Epithelial cell of proximal tubule (primary cell): ENCODE measurements around the gene CMTR2. TPM values are rescaled to one million over a fixed set of nuclear protein-coding genes. Genes with fewer than 3 reads are reported as not detected.

Source experiments
- DNase-seq: peaks from one replicate; pipeline ENCODE4 v3.0.0-alpha.2; 2011; ENCODE audit warnings: low read depth
- H3K4me3 ChIP-seq: 2 replicates; pipeline ENCODE4 v1.5.1; 2011; ENCODE audit warnings: low read depth, mild to moderate bottlenecking, low read length
- total RNA-seq: library from RNA; depleted of rRNA; stranded (reverse); fragments of >200 nt; gene quantifications from 2 replicates; pipeline ENCODE4 v1.2.3, GENCODE V29; 2015
- TF ChIP-seq, protein P1 (sequence below): conservative IDR thresholded peaks from 2 replicates; pipeline ENCODE4 v1.5.1; 2012; ENCODE audit warnings: low read depth, mild to moderate bottlenecking, low read length

The CMTR2 gene
- total RNA-seq, 1 donor from 2014 or later: 24.4 TPM

GRCh38 chr16:71276589-71277334 lies 12.4 kb downstream of the CMTR2 start:
- H3K4me3 ChIP-seq: no peak overlapping the region
- TF ChIP-seq, protein P1, sequence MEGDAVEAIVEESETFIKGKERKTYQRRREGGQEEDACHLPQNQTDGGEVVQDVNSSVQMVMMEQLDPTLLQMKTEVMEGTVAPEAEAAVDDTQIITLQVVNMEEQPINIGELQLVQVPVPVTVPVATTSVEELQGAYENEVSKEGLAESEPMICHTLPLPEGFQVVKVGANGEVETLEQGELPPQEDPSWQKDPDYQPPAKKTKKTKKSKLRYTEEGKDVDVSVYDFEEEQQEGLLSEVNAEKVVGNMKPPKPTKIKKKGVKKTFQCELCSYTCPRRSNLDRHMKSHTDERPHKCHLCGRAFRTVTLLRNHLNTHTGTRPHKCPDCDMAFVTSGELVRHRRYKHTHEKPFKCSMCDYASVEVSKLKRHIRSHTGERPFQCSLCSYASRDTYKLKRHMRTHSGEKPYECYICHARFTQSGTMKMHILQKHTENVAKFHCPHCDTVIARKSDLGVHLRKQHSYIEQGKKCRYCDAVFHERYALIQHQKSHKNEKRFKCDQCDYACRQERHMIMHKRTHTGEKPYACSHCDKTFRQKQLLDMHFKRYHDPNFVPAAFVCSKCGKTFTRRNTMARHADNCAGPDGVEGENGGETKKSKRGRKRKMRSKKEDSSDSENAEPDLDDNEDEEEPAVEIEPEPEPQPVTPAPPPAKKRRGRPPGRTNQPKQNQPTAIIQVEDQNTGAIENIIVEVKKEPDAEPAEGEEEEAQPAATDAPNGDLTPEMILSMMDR: no peak
- no peak for DNase-seq

DNA sequence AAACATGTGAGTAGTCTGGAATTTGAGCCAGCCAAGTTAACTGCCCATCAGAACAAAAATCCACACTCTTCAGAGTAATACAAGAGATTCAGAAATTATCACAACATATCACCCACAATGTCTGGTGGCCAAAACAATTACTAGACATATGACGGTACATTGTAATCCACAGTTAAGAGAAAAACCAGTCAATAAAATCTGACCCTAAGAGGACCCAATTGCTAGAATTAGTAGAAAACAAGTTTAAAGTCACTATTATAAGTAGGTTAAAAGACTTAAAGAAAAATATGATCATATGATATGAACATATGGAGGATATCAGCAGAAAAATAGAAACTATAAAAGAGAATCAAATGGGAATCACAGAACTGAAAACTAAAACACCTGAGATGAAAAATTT lies 15.8 kb downstream of the CMTR2 start:
- no peak for DNase-seq
- H3K4me3 ChIP-seq: no peak overlapping the region
- TF ChIP-seq, protein P1: no peak

DNA sequence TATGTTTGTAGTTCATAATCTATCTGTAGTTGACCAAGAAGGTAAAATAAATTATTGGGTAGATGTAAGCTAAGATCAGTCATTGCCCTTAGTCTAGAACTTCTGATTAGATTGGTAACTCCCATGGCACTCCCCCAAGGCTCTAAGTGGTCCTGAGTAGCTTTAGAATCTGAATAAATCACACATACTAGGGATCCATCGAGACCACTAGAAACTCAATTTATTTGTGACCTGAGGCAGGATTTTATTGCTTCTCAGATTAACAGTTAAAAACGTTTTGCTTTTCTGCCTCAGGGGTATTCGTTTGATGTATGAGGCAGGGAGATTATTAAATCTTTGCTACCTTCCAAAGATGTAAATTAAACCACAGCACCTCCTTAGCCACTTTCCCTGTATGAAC lies 24.9 kb downstream of the CMTR2 start:
- TF ChIP-seq, protein P1: no peak
- no peak overlapping the region for H3K4me3 ChIP-seq
- no peak for DNase-seq

DNA sequence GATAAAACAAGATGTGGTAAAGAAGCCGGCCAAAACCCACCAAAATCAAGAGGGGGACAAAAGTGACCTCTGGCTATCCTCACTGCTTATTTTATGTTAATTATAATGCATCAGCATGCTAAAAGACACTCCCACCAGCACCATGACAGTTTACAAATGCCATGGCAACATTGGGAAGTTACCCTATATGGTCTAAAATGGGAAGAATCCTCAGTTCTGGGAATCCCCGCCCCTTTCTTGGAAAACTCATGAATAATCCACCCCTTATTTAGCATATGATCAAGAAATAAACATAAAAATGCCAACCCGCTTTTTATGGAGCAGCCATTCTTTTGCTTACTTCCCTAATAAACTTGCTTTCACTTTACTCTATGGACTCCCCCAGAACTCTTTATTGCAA lies 25.6 kb downstream of the CMTR2 start:
- no peak overlapping the region for H3K4me3 ChIP-seq
- DNase-seq: no peak
- TF ChIP-seq, protein P1: no peak

GRCh38 chr16:71262391-71262790 lies 26.8 kb downstream of the CMTR2 start:
- no peak overlapping the region for H3K4me3 ChIP-seq
- TF ChIP-seq, protein P1: no peak
- no peak for DNase-seq

- TF ChIP-seq, protein P1: no peak
- DNase-seq: no peak
Measured at GRCh38 chr16:71260995-71261394, 28.2 kb downstream of the CMTR2 start.

GRCh38 chr16:71259086-71259485 lies 30.1 kb downstream of the CMTR2 start:
- no peak for DNase-seq
- no peak overlapping the region for H3K4me3 ChIP-seq
- TF ChIP-seq, protein P1: no peak

More at GRCh38 chr16:71260995-71261394, 28.2 kb downstream of the CMTR2 start:
- no peak overlapping the region for H3K4me3 ChIP-seq
